Measurements from ENCODE around the gene USP15.
A peak's percentile ranks its signal among the peaks of the same experiment; 100 is the strongest.
"Not testable (repeated sequence)": the region's sequence is repeated elsewhere in the genome, so short reads cannot be mapped to it uniquely, and the experiment has no call there.

Gene USP15

DNA sequence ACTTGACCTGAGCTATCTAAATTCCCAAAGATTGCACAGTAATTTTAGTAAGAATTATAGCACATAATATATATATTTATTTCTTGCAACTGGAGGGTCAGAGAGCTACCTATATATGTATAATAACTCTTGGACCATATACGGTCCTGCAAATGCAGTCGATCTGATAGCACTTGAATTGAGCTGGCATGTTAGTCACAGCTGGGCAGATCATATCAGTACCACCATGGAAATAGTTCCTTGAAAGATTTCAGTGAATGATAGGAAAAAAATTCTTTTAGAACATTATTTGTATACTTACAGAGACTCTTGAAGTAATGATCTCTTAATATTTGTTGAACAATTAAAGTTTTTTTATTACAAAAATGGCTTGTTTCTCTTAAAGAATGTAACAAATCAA, 111.9 kb downstream of the USP15 start:
- no peak for DNase-seq (ENCODE audit: low read depth)

DNA sequence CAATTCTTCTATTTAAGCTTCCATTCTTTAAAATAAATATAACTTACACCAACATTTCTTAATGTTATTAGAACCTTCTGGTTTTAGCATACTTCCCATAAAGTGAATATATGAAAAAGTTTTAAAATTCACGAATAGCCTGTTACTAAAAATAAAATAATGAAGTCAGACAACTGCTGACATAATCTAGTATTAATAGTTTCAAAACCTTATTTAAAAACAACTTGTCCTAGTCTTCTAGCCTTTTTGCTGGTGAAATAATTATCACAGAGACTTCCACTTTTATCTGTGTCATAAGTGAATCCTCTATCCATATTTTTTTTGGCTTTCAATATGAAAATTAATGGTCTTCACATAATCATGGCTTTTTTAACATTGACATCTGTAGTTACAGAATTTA, 112.6 kb downstream of the USP15 start:
- no peak for DNase-seq (ENCODE audit: low read depth)

DNA sequence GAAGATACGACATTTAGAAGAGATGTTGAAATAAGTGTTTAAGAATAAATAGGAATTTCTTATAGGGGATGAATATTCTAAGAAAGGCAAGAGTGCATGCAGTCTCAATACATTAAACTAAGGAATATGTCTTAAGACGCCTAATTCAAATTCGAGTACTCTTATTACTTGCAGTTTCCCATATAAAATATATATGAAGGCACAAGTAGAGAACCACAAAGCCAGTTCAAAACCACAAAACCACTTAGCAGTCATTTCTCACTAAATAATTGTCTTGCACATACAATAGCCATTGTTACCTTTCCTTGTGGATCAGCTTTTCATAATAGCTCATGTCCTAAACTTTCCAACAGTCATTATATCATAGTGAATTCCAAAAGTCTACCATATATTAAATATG, 115.4 kb downstream of the USP15 start:
- DNase-seq (ENCODE audit: low read depth): no peak

DNA sequence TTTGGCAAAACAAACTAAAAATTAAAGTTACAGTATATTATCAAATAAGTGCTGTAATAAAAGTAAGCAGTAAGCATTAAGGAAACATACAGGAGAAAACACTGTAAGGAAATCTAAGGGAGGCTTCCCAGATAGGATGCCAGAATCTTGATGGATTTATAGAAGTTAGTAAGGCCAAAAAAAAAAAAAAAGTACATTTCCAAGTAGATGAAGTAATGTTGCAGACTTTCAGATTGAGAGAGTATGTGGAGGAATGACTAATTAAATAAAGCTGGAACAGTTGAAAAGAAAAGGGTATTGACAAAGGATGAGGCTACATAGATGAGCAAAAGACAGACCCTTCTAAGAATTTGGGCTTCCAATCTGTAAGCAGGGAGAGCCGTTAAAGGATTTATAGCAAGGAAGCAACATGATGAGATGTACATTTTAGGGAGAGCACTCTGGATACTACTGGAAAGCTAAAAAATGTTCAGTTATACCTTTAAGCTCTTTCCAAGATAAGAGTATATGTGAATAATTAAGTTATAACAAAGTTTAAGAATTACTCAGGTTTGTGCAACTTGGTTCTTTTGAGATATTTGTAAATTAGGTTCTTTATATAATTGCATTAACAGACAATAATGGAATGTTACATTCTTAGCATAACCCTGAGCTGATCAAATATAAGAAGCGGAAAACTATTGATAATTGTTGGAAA, 119.0 kb downstream of the USP15 start:
- DNase-seq (ENCODE audit: low read depth): no peak

DNA sequence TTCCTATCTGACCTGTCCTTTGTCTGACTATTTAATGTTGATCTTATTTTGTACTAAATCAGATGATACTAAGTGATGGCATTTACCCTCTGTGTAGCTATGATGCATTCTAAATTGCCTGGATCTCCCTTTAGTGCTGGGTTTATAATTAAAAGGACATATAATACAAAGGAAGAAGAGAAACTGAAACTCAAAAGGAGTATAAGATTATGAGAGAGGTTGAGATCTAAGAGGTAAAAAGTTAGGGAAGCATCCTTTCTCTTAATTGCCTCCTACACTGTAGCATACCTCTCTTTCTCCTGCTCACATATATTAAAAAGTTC, 119.5 kb downstream of the USP15 start:
- DNase-seq (ENCODE audit: low read depth): no peak

DNA sequence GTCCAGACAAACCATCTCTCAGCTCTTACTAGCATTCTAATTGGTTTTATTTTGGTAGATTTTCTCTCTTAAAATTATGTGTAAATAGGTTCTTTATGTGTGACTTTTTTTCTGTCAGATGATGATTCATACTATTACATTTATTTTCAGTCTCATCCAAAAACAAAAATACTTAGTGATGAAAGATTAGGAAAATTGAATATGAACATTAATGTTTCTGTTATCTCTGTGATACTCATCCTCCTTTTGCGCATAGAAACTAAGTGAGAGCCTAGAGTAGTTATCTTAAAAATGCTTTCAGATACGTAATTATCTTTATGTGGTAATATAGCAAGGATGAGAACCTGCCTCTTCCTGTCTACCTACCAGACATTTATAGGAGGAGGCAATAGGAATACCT, 122.3 kb downstream of the USP15 start:
- no peak for DNase-seq (ENCODE audit: low read depth)

DNA sequence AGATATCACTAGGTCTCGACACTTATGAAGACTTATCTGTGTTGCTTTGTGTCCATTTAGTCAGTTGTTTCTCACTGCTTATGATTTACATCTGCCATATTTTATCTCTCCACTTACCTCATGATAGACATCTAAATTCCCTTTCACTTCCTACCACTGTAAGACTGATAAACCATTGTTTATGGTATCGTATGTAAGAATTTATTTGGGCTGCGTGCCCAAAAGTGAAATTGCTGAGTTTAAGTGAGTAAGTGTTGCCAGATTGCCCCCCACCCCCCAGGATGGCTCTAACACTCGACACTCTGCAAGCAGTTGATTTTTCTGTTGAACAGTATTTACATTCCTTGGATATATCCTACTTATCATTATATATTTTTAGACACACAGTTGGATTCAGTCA, 136.5 kb downstream of the USP15 start:
- no peak for DNase-seq (ENCODE audit: low read depth)

DNA sequence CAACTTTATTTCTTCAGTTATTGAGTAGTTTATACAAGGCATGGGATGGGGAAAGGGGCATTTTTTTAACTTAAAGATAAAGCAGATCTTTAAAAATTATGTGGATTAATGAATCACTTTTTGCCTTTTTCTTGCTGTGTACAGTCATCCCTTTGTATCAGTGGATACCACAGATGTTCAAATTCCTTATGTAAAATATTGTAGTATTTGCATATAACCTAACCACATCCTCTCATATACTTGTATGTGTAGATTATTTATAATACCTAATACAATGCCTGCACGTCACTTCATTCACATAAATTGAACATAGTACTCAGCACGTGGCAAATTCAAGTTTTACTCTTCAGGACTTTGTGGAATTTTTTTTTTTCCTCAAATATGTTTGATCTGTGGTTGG, 139.9 kb downstream of the USP15 start:
- no peak for DNase-seq (ENCODE audit: low read depth)

DNA sequence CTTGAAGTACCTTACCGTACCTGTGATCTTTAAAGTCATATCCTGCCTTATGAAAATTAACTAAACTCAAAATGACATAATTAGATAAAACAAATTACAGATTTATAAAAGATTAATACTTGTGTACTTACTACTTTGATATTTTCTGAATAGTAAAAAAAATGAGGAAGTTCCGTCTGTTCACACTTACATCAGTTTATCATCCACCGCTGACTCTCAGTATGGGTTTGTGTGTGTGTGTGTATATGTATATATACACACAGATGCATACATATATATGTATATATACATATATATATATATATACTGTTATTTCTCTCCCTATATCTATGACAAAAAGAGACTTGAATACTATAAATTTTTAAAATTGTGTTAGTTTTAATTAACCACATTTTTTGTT, 141.4 kb downstream of the USP15 start:
- no peak for DNase-seq (ENCODE audit: low read depth)

DNA sequence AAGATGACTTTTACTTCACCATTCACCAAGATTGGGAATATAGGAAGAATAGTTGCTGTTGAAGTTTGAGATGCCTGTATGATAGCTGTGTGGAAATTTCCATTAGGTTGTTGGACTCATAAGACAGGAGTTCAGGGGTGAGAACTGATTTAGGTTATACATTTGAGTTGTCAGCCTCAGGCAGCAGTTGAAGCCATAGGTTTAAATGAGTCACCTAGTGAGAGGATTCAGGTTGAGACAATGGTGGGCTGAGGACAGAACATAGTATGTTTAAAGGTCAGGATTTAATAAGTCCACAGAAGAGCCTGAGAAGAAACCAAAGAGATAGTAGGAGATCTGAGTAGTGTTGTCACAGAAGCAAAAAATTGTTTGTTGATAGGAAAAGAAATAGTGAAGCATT, 142.8 kb downstream of the USP15 start:
- DNase-seq (ENCODE audit: low read depth): no peak

DNA sequence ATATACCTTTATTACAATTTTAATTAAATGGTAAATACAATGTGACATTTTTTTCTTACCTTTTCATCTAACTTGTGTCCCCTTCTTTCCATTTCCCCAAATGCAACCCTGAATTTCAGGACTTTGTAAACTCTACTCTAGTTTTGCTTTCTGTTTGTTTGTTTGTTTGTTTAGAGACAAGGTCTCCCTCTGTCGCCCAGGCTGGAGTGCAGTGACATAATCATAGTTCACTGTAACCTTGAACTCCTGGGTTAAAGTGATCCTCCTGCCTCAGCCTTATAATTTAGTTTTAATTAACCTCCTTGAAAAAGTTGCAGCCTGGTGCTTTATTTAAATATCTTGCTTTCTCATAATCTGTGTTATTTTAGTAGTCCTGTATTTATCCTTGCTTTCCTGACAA, 147.4 kb downstream of the USP15 start:
- no peak for DNase-seq (ENCODE audit: low read depth)

DNA sequence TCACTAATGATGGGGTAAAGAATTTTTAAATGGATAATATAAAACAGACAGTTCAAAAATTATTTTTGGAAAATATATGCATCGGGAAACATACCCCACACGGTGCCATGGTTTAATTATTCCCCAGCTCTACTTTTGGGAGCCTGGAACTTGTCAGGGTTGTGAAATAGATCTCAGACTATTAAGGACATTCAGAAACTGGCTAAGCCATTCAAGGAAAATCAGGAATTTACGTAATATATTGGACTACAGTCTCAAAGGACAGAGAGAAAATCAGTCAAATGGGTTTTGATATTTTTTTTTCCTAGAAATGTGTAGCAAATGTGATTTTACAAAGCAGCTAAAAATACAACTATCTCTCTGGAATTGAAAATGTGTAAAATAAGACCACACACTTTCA, 148.9 kb downstream of the USP15 start:
- DNase-seq (ENCODE audit: low read depth): no peak

DNA sequence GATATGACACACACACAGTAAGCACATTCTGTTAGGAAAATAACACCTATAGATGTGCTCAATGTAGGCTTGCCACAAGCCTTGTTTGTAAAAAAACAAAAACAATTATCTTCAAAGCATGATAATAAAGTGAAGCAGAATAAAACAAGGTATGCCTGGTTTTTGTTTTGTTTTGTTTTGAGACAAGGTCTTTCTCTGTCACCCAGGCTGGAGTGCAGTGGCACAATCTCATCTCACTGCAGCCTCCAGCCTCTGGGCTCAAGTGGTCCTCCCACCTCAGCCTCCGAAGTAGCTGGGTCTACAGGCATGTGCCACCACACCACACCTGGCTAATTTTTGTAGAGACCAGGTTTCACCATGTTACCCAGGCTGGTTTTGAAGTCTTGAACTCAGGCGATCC, 154.0 kb downstream of the USP15 start:
- DNase-seq (ENCODE audit: low read depth): no peak

DNA sequence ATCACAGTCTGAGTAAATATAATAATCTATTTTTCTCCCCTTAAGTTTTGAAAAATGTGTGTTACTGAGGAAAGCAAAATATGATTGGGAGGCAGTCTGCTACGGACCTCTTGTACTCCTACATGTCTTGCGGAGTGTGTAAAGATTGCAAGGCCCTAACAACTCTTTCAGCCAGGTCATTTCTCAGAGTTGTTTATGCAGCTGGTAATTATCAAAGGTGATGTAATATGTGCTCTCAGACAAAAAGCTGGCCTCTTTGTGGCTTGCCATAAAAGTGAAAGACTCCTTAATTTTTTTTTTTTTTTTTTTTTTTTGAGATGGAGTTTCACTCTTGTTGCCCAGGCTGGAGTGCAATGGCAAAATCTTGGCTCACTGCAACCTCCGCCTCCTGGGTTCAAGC, 165.9 kb downstream of the USP15 start:
- no peak for DNase-seq (ENCODE audit: low read depth)

DNA sequence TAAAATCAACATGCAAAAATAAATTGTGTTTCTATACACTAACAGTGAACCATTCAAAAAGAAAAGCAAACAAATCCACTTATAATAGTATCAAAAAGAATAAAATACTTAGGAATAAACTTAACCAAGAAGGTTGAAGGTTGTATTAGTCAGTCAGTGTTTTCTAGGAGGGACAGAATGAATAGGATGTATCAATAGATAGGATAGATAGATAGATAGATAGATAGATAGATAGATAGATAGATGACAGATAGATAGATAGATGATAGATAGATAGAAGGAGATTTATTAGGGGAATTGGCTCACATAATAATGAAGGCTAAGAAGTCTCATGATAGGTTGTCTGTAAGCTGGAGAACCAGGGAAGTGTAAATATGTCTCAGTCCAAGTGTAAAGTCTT, 169.3 kb downstream of the USP15 start:
- no peak for DNase-seq (ENCODE audit: low read depth)

DNA sequence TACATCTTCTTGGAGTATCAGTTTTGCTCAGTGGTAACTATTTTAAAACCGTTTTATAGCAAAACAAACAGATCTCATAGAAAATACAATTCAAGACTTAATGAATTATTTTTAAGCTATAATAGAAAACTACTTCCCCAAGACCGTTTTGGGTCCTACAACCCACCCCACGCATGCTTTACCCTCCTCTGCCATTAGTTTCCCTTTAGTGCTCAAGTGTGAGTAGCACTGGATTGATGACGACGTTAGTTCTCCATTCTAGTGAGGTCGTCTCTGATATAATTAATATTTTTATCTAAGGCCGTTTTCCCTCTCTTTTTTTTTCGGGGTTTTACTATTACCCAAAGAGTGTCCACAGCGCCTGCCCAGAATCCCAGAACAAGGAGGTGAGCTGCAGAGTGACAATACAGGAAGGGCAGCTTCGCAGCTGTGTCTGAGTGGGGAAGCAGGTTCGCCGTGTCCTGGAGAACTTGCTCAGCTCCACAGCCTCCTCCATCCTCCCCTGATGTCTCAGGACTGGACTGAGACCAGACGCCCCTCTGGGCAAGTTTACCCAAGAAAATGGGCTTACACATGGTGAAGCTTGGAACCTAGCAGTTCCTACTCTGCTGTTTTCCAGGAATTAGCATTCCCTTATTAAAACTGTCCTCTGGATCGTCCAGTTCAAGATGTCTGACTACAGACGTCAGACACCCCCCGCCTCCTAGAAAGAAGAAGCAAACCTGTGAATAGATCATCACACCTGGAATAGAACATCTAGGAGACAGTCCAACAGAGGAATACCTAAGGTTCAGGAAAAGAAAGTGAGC, 174.5 kb downstream of the USP15 start:
- DNase-seq (ENCODE audit: low read depth): no peak

DNA sequence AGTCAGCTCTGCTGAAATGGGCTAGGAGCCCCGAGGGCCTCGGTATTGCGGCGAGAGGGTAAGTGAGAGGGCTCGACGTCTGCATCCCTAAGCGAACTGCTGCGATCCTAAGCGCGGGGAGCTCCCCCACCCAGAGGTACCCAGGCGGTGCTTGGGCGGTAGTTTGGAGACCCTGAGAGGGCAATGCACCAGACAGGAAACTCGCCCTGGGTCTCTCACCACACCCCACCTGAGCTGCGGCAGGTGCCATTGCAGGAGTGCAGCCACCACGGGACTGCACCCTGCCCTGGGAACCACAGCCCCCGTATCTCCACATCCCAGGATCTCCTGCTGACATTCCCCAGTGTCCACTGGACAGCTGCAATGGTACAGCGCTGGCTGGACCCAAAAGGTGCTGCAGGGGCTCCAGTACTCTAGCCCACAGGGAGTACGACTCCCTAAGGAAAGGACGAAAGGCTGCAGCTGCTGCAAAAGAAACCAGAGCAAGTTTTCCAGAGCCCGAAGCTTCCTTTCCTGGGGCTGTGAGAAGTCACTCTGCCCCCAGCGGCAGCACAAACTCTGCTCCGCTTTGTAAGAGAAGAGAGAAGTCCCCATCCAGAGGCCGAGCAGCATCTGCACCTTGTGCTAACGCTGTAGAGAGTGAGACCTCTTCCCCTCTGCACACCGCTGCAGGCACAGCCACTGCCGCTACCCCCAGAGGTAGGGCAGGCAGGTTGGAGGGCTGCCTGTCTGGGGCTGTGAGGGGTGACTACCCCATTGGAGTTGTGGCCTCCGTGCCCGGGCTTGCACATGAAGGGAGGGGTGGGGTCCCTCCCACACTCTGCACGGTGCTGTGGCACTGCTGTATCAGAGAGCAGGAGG, 175.3 kb downstream of the USP15 start:
- peak; percentile 25 for DNase-seq (ENCODE audit: low read depth)

DNA sequence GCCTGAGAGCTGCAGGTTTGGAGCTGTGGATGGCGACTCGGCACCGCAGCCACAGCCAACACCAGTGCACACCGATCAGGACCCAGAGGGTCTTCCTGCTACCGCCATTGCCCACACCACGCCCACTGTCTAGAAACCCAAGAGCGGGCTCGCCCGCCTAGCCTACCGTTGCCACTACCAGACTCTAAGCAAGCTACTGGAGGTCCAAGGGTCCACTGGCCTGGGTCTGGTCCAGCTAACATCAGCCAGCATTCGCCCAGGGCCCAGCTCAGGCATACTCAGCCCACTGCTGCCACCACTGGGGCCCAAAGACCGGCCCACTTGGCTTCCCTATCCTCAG, 175.9 kb downstream of the USP15 start:
- no peak for DNase-seq (ENCODE audit: low read depth)

DNA sequence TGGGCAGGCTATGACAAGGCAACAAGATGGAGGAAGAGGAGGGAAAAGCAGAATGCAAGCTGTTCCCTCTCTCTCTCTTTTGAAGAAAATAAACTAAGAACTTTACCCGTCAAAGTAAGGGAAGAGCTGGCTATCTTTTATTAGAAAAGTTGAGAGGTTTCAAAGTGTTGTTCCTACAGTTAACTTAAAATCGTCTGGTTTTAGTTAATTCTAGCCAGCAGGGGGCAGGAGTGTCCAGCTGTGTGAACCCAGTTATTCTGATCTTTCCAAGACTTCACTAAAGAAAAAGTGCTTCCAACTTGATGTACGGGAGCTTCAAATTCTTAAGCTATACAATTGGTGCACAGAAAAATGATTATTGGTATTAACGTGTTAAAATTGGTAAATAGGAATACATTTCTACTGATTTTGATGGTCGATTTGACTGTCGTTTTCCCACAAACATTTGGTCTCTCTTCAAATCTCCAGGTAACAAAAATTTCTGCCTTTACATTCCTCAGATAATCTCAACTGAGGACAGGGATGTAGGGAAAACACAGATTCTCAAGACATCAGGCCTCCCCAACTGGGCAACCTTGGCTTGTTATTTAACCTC, 178.0 kb downstream of the USP15 start:
- no peak for DNase-seq (ENCODE audit: low read depth)

DNA sequence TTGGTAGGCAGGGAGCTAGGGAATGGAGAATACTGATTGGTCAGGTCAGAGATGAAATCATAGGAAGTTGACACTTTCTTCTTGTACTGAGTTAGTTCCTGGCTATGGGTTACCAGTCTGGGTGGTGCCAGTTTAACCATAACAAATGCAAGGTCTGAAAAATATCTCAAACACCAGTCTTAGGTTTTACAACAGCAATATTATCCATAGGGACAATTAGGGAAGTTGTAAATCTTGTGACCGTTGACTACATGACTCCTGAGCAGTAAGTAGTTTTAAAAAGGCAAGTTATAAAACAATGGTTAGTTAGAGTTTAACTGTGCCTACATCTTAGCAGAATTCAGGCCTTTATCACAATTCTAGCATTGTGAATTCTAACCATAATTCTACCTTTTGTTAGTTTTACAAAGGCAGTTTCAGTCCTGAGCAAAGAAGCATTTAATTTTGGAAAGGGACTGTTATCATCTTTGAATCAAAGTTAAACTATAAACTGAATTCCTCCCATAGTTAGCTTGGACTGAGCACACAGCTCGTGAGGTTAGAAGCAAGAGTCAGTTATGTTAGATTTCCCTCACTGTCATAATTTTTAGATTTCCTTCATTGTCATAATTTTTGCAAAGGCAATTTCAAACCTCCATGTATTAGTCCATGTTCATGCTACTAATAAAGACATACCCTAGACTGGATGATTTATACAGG, 186.7 kb downstream of the USP15 start:
- DNase-seq (ENCODE audit: low read depth): no peak

DNA sequence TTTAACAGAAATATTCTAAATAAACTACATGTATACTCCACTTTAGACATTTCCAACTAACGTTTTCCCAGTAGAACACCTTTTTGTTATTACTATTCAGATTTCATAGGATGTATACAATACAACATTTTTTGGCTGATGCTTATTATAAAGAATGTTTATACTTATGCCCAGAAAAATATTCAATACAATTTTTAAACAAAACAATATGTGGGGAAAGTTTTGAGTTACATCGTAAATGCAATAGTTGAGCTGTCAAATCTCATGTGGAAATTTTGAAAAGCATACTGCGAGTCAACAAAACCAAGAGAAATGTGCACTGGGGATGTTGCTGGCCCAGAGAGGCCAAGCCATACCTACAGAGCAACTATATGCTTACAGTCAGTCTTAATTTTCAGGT, 188.2 kb downstream of the USP15 start:
- DNase-seq (ENCODE audit: low read depth): no peak

DNA sequence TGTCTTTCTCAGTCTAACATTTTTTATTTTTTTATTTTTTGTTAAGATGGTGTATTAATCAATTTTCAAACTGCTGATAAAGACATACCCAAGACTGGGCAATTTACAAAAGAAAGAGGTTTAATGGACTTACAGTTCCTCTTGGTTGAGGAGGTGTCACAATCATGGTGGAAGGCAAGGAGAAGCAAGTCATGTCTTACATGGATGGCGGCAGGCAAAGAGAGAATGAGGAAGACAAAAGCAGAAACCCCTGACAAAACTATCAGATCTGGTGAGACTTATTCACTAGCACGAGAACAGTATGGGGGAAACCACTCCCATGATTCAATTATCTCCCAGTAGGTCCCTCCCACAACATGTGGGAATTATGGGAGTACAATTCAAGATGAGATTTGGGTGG, 195.2 kb downstream of the USP15 start:
- not testable (repeated sequence) for DNase-seq (ENCODE audit: low read depth)

All from activated T-cell treated with anti-CD3 and anti-CD28 coated beads for 48 hours (primary cell).